Measurements from ENCODE around the gene ALG9.

ALG9 gene

DNA sequence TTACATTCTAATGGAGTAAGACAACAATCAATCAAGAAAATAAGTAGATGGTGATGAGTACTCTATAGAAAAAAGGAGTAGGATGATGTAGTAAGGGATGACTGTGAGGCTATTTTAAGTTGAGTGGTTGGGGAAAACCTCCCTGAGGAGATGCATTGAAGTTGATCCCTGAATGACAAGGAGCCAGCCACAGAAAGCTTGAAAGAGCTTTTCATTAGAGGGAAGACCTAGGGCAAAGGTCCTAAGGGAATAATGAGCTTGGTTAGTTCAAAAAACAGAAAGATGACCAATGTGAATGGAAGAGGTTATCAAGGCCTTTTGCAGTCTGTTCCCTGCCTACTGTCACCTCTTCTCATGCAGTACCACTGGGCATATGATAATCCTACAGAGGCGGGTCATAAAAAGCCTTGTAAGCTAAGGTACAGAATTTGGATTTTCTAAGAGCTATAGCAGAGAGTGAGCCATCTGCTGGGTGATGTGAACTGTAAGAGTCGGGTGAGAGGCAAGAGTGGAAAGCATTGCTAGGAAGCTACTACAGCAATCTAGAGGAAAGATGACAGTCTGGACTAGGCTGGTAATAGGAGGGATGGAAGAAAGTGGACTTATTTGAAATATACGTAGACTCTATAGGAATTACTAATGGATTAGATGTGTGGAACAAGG, 108.3 kb downstream of the ALG9 start:
- Histone ChIP-seq H3K9me3 (ENCODE audit: control insufficient read depth, low read length) (no peaks in the 10 kb centered on the region), H3K4me2 (ENCODE audit: low read length) (no peak overlapping the region), H3K4me1 (peaks cover 4% of the 10 kb centered on the region), H3K79me2 (peaks cover 2% of the 10 kb centered on the region), H3K36me3 (ENCODE audit: control insufficient read depth, insufficient read depth, low read length) (no peaks in the 10 kb centered on the region), H3K9ac (no peak overlapping the region), H3K27ac (no peak overlapping the region), H3K4me3 (ENCODE audit: low read depth, low read length) (no peak overlapping the region), H3K27me3 (ENCODE audit: control insufficient read depth, insufficient read depth, low read length) (no peaks in the 10 kb centered on the region), H2AFZ (no peak overlapping the region)
- TF ChIP-seq, protein P1, sequence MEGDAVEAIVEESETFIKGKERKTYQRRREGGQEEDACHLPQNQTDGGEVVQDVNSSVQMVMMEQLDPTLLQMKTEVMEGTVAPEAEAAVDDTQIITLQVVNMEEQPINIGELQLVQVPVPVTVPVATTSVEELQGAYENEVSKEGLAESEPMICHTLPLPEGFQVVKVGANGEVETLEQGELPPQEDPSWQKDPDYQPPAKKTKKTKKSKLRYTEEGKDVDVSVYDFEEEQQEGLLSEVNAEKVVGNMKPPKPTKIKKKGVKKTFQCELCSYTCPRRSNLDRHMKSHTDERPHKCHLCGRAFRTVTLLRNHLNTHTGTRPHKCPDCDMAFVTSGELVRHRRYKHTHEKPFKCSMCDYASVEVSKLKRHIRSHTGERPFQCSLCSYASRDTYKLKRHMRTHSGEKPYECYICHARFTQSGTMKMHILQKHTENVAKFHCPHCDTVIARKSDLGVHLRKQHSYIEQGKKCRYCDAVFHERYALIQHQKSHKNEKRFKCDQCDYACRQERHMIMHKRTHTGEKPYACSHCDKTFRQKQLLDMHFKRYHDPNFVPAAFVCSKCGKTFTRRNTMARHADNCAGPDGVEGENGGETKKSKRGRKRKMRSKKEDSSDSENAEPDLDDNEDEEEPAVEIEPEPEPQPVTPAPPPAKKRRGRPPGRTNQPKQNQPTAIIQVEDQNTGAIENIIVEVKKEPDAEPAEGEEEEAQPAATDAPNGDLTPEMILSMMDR (IDR thresholded peaks at IDR 0.05) = no peak

DNA sequence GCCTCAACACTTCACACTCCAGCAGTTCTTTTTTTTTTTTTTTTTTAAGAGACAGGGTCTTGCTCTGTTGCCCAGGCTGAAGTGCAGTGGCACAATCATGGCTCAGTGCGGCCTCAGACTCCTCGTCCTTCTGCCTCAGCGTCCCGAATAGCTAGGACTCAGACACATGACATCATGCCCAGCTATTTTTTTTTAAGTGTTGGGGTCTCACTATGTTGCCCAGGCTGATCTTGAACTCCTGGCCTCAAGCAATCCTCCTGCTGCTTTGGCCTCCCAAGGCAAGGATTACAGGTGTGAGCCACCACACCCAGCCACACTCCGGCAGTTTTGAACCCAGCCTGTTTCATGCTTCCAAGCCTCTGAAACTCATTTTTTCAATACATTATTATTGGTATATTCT, 108.9 kb downstream of the ALG9 start:
- H2AFZ ChIP-seq = no peak overlapping the region
- no peak overlapping the region for H3K9ac ChIP-seq
- peaks cover 4% of the 10 kb centered on the region for H3K4me1 ChIP-seq
- H3K36me3 ChIP-seq (ENCODE audit: control insufficient read depth, insufficient read depth, low read length) = no peaks in the 10 kb centered on the region
- no peaks in the 10 kb centered on the region for H3K27me3 ChIP-seq (ENCODE audit: control insufficient read depth, insufficient read depth, low read length)
- no peak overlapping the region for H3K4me2 ChIP-seq (ENCODE audit: low read length)
- TF ChIP-seq, protein P1 (IDR thresholded peaks at IDR 0.05) = no peak
- no peak overlapping the region for H3K4me3 ChIP-seq (ENCODE audit: low read depth, low read length)
- no peak overlapping the region for H3K27ac ChIP-seq
- H3K9me3 ChIP-seq (ENCODE audit: control insufficient read depth, low read length) = no peaks in the 10 kb centered on the region
- H3K79me2 ChIP-seq = peaks cover 2% of the 10 kb centered on the region

DNA sequence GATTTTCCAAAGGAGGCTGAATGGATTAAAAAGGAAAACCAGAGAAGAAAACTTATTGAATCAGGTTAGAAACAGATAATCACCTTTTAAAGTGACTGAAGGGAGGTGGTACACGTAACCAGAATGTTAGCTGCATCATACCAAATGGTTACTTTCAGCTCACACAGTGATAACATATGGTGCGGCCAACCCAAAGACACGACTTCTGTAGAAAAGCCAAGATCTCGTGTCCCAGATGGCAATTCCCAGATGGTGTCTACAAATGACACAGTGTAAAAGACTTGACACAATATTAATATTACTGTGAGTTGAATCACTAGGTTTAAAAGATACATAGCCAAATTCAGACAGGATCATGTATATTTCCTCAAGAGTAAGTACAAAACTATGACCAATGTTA, 110.3 kb downstream of the ALG9 start:
- Histone ChIP-seq H3K36me3 (ENCODE audit: control insufficient read depth, insufficient read depth, low read length) (no peaks in the 10 kb centered on the region), H2AFZ (no peak overlapping the region), H3K27me3 (ENCODE audit: control insufficient read depth, insufficient read depth, low read length) (no peaks in the 10 kb centered on the region), H3K27ac (no peak overlapping the region), H3K4me2 (ENCODE audit: low read length) (no peak overlapping the region), H3K9ac (no peak overlapping the region), H3K9me3 (ENCODE audit: control insufficient read depth, low read length) (no peaks in the 10 kb centered on the region), H3K4me1 (no peaks in the 10 kb centered on the region), H3K79me2 (peaks cover 2% of the 10 kb centered on the region), H3K4me3 (ENCODE audit: low read depth, low read length) (no peak overlapping the region)
- TF ChIP-seq, protein P1 (IDR thresholded peaks at IDR 0.05) = no peak

DNA sequence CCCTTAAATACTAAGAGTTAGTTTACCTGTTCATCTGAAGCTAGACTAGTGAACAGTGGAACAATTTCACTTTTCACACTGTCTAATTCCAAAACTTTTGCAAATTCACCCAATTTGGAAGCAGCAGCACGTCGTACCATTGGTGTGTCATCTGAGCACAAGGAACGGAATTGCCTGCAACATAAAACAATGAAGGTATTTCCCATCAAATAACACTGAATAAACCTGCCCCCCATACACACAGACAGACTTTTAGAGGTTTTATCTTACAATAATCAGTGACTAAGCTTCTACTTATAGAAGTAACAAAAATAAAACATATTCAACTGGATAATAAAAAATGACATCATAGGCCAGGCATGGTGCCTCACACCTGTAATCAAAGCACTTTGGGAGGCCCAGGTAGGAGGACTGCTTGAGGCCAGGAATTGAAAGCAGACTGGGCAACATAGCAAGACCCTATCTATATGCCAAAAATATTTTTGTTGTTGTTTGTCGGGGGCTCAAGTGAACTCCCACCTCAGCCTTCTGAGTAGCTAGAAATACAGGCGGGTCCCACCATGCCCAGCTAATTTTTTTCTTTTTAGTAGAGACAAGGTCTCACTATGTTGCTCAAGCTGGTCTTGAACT, 111.5 kb downstream of the ALG9 start:
- H3K27ac ChIP-seq = no peak overlapping the region
- H3K36me3 ChIP-seq (ENCODE audit: control insufficient read depth, insufficient read depth, low read length) = no peaks in the 10 kb centered on the region
- no peaks in the 10 kb centered on the region for H3K4me1 ChIP-seq
- no peaks in the 10 kb centered on the region for H3K27me3 ChIP-seq (ENCODE audit: control insufficient read depth, insufficient read depth, low read length)
- no peak overlapping the region for H2AFZ ChIP-seq
- no peaks in the 10 kb centered on the region for H3K9me3 ChIP-seq (ENCODE audit: control insufficient read depth, low read length)
- H3K9ac ChIP-seq = no peak overlapping the region
- TF ChIP-seq, protein P1 (IDR thresholded peaks at IDR 0.05) = no peak
- peaks cover 2% of the 10 kb centered on the region for H3K79me2 ChIP-seq
- H3K4me3 ChIP-seq (ENCODE audit: low read depth, low read length) = no peak overlapping the region
- no peak overlapping the region for H3K4me2 ChIP-seq (ENCODE audit: low read length)

DNA sequence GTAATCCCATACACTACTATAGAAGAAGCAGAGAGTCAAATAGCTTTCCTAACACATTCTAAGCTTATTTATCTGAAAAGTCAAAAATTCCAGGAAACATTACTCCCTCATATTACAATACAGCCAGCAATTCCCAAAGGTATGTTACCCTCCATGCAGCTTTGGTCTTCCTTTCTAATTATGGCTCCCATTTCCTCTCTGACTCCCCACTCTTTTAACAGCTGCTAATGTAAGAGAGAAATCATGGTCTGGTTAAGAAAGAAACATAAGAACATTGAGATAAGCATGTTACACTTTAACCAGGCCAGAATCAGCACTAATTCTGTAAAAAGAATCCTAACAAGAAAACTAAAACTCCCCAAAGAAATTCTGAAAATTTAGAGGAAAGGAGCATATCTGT, 112.0 kb downstream of the ALG9 start:
- Histone ChIP-seq H3K9ac (no peak overlapping the region), H3K4me3 (ENCODE audit: low read depth, low read length) (no peak overlapping the region), H3K9me3 (ENCODE audit: control insufficient read depth, low read length) (no peaks in the 10 kb centered on the region), H2AFZ (no peak overlapping the region), H3K27ac (peak overlapping the region; percentile 43), H3K27me3 (ENCODE audit: control insufficient read depth, insufficient read depth, low read length) (no peaks in the 10 kb centered on the region), H3K79me2 (peaks cover 2% of the 10 kb centered on the region), H3K4me1 (no peaks in the 10 kb centered on the region), H3K36me3 (ENCODE audit: control insufficient read depth, insufficient read depth, low read length) (no peaks in the 10 kb centered on the region), H3K4me2 (ENCODE audit: low read length) (no peak overlapping the region)
- TF ChIP-seq, protein P1 (IDR thresholded peaks at IDR 0.05) = no peak
